HG02623 (cell line): ENCODE results near the gene FAM135A.
"Not testable (repeated sequence)": the region's sequence is repeated elsewhere in the genome, so short reads cannot be mapped to it uniquely, and the experiment has no call there.

Source experiments
- ATAC-seq: cut with Tn5 transposase; IDR thresholded peaks from one replicate; pipeline ENCODE4 v1.9.1; 2021; ENCODE audit warnings: moderate library complexity; ENCODE audit not compliant: unreplicated experiment

FAM135A gene

GRCh38 chr6:70396163-70396562, 17.1 kb upstream of the FAM135A start:
- ATAC-seq = no peak

GRCh38 chr6:70396796-70397729, 16.2 kb upstream of the FAM135A start:
- ATAC-seq = no peak

DNA sequence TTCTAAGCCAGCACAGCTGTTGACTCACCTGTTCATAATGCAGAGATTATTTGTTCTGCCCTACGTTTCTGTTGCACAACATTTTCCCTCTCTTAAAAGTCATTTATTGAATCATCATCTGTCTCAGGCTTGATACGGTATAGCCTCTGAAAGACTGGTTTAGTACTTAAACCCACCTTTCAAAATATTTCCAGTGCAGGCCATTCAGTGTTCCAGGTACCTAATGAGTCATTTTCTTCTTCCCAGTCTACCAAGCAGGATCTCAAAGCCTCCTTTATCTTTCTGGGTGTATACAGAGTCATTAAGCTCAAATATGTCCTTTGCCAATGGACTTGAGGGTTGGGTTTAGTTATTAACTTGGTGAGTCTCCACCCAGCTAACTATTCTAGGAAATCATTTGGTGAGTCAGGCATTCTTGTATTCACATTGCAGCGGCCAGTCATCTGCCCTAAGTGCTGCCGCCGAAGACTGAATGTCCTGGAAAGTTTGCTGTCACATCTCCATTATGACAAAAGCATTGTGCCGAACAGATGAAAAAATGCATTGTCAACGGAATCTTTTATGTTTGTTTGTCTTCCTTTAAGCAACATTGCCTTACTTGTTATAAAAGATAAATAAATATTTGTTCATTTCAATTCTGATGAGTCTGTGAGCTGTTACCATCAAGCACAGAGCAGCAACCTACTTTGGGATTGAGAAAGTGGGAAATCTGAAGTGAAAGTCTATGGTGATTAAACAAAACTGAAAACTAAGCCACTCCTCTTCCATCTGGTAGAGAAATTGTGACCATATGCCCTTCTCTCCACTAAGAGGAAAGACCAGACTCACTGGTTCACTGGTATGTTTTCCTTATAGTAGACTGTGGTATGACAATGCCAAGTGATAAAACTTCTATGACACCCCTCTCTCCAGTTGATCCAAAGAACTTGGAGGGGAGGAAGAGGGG, 14.3 kb upstream of the FAM135A start:
- ATAC-seq = no peak

- ATAC-seq = no peak
Observed at GRCh38 chr6:70404658-70405057, 8.7 kb upstream of the FAM135A start.

- no peak for ATAC-seq
Observed at GRCh38 chr6:70409216-70409615, 4.1 kb upstream of the FAM135A start.

- ATAC-seq = no peak
Observed at GRCh38 chr6:70411542-70412251, 1.6 kb upstream of the FAM135A start.

DNA sequence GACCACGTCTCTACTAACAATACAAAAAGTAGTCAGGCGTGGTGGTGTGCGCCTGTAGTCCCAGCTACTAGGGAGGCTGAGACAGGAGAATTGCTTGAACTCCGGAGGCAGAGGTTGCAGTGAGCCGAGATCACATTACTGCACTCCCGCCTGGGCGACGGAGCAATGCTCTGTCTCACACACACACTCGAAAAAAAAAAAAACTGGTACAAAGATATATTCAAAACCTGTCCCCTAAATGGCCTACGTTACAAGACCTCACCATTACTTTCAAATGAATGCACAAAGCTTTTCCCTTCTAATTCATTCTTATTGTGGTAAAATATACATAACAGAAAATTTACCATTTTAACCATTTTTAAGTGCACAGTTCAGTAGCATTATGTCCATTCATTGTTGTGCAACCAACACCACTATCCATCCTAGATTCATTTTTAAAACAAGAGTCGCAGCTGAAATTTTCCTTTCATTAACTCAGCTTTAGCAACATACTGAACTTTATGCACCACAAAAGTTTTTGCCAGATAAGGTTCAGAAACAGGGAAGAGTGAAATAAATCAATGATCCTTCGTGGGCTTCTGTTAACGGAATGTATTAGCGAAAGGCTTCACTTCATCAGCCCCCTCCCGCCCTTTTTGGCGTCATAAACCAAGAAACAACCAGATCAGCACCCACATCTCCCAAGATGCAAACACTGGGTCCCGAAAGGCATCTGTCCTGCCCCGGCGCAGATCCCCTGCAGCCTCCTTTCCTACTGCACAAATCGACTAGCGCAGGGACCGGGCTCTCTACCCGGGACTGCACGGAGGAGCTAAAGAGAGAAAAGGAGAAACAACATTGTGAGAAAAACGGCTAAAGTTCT, 825 bp upstream of the FAM135A start:
- ATAC-seq = peak; percentile 12

- ATAC-seq = no peak
Observed at GRCh38 chr6:70413992-70414494, 735 bp downstream of the FAM135A start.

GRCh38 chr6:70414813-70415212, 1.5 kb downstream of the FAM135A start:
- ATAC-seq = no peak

GRCh38 chr6:70415247-70415646, 1.9 kb downstream of the FAM135A start:
- ATAC-seq = no peak

GRCh38 chr6:70415660-70416059, 2.4 kb downstream of the FAM135A start:
- no peak for ATAC-seq

- no peak for ATAC-seq
Observed at GRCh38 chr6:70421509-70421908, 8.2 kb downstream of the FAM135A start.

DNA sequence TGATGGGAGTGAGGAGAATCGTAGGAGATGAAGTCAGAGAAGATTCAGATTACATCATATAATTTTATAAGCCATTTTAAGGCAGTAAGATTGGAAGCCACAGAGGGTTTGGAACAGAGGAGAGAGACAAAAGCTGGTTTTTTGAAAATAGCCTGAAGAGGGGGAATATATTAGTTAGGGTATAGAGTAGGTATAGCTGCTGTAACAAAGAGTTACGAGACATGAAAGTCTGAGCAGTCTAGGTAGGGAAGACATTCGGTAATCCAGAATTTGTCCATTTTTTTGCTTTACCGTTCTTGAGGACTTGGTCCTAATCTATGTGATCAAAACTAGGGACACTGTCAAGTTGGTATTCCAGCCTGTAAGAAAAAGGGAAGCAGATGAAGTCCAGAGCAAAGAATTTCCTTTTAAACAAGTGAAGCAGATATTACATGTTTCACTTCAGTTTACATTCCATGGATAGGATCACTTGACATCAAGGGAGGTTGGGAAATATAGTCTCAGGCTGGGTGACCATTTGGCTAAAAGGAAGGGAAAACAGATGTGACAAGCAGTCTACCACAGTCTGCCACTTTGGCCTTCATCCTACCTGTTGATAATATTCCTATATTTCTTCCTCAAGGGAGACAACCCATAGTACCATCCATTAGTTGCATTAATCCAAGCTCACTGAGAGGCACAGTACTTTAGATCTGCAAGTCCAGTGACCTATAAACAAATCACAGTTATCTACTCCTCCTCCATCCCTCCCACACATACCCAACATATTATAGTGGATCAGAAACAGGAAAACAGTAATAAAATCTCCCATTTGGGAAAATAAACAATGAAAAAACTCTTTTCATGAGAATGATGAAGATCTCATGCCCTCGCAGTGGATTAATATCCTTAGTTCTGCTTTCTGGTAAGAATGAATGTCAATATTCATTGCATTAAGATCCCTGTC, 10.2 kb downstream of the FAM135A start:
- no peak for ATAC-seq

GRCh38 chr6:70424291-70424690, 11.0 kb downstream of the FAM135A start:
- no peak for ATAC-seq

- no peak for ATAC-seq
Observed at GRCh38 chr6:70436320-70436719, 23.0 kb downstream of the FAM135A start.

- ATAC-seq = no peak
Observed at GRCh38 chr6:70445001-70445400, 31.7 kb downstream of the FAM135A start.

- not testable (repeated sequence) for ATAC-seq
Observed at GRCh38 chr6:70447343-70448070, 34.2 kb downstream of the FAM135A start.

GRCh38 chr6:70453899-70454298, 40.6 kb downstream of the FAM135A start:
- not testable (repeated sequence) for ATAC-seq
